SK-N-SH (cell line): ENCODE data around the gene TANK. TPM values are rescaled to one million over a fixed set of nuclear protein-coding genes. Genes with fewer than 3 reads are reported as not detected.

Source experiments
- CTCF ChIA-PET: fragments of 300-600, 350-600 bp; formaldehyde crosslinking; extraction: SDS; loops from one replicate; lab custom pipeline; 2021; lab: Yijun Ruan, JAX
- POLR2A ChIA-PET: fragments of 350-600 bp; sonication (Branson Sonifier 250); formaldehyde crosslinking; extraction: SDS; loops from one replicate; lab custom pipeline; 2020; ENCODE audit warnings: antibody characterized with exemption, inconsistent platforms; lab: Yijun Ruan, JAX
- DNase-seq: peaks from one replicate; pipeline ENCODE4 v3.0.0; 2012
- H2AFZ ChIP-seq: fragments of 200-600 bp; sonication (generic); 2 replicates; pipeline ENCODE4 v1.8.1; 2016; ENCODE audit warnings: antibody characterized with exemption, mild to moderate bottlenecking, low read depth
- H3F3A ChIP-seq: fragments of 200-600 bp; sonication (generic); replicated peaks from 2 replicates; pipeline ENCODE3; 2016; ENCODE audit warnings: antibody characterized with exemption, mild to moderate bottlenecking; ENCODE audit not compliant: insufficient read depth
- H3K27ac ChIP-seq, 2 experiments: fragments of 200-500 bp in 1 of 2; fragments of 200-600 bp in 1 of 2; sonication (Bioruptor generic) in 1 of 2; sonication (generic), shearing (Covaris generic) in 1 of 2; 2 replicates each; pipeline versions ENCODE4 v1.5.1 to v1.6.1; 2014 to 2016; ENCODE audit warnings: low read depth in 2 of 2, inconsistent platforms in 1 of 2, low read length in 1 of 2, mild to moderate bottlenecking in 1 of 2, mixed read lengths in 1 of 2
- H3K27me3 ChIP-seq: fragments of 200-600 bp; sonication (generic), shearing (Covaris generic); 2 replicates; pipeline ENCODE4 v1.6.1; 2016; ENCODE audit warnings: mixed run types; ENCODE audit not compliant: insufficient read depth
- H3K36me3 ChIP-seq, 2 experiments: fragments of 200-500 bp in 1 of 2; fragments of 200-600 bp in 1 of 2; sonication (Bioruptor generic) in 1 of 2; sonication (generic) in 1 of 2; replicated peaks in 1 of 2; 2 replicates each; pipeline versions ENCODE3 to v1.5.1; 2014 to 2016; ENCODE audit warnings: low read length in 1 of 2, mild to moderate bottlenecking in 1 of 2; ENCODE audit not compliant: insufficient read depth in 2 of 2, control insufficient read depth in 1 of 2
- H3K4me1 ChIP-seq, 2 experiments: fragments of 200-500 bp in 1 of 2; fragments of 200-600 bp in 1 of 2; sonication (Bioruptor generic) in 1 of 2; sonication (generic), shearing (Covaris generic) in 1 of 2; 2 replicates each; pipeline versions ENCODE4 v1.5.1 to v1.6.1; 2014 to 2016; ENCODE audit warnings: low read depth in 1 of 2, low read length in 1 of 2, mixed run types in 1 of 2; ENCODE audit not compliant: insufficient read depth in 2 of 2, control insufficient read depth in 1 of 2
- H3K4me2 ChIP-seq: fragments of 200-600 bp; sonication (generic), shearing (Covaris generic); 2 replicates; pipeline ENCODE4 v1.6.1; 2017; ENCODE audit warnings: mixed run types
- H3K4me3 ChIP-seq, 2 experiments: fragments of 200-500 bp in 1 of 2; fragments of 200-600 bp in 1 of 2; sonication (Bioruptor generic) in 1 of 2; sonication (generic), shearing (Covaris generic) in 1 of 2; 2 replicates each; pipeline versions ENCODE4 v1.5.1 to v1.8.1; 2014 to 2016; ENCODE audit warnings: low read depth in 2 of 2, inconsistent platforms in 1 of 2, low read length in 1 of 2, mild to moderate bottlenecking in 1 of 2, mixed read lengths in 1 of 2, moderate library complexity in 1 of 2
- H3K79me2 ChIP-seq: fragments of 200-600 bp; sonication (generic); 2 replicates; pipeline ENCODE4 v1.8.1; 2017; ENCODE audit warnings: mild to moderate bottlenecking; ENCODE audit not compliant: insufficient read depth
- H3K9ac ChIP-seq: fragments of 200-600 bp; sonication (generic); 2 replicates; pipeline ENCODE4 v1.6.1; 2017; ENCODE audit warnings: mixed run types
- H3K9me2 ChIP-seq: fragments of 200-600 bp; sonication (generic); 2 replicates; pipeline ENCODE4 v1.6.1; 2017; ENCODE audit warnings: mixed run types
- H3K9me3 ChIP-seq: fragments of 200-600 bp; sonication (generic); 2 replicates; pipeline ENCODE4 v1.6.1; 2017; ENCODE audit warnings: mixed run types, mild to moderate bottlenecking, moderate library complexity
- H4K20me1 ChIP-seq: fragments of 200-600 bp; sonication (generic); 2 replicates; pipeline ENCODE4 v1.6.1; 2017; ENCODE audit warnings: mild to moderate bottlenecking, mixed run types; ENCODE audit not compliant: insufficient read depth
- CHD2 ChIP-seq: fragments of 150-350 bp; IDR thresholded peaks from 2 replicates; pipeline ENCODE4 v1.6.1; 2018; ENCODE audit warnings: low read length; ENCODE audit not compliant: partially characterized antibody
- CTCF ChIP-seq: fragments of 200-600 bp; sonication (generic); IDR thresholded peaks from 2 replicates; pipeline ENCODE4 v1.6.1; 2017; ENCODE audit warnings: antibody characterized with exemption, mild to moderate bottlenecking, moderate library complexity
- EZH2phosphoT487 ChIP-seq: fragments of 200-600 bp; sonication (generic); IDR thresholded peaks from 2 replicates; pipeline ENCODE4 v1.6.1; 2017; ENCODE audit warnings: low read depth, mixed run types, mild to moderate bottlenecking, antibody characterized with exemption, moderate library complexity, borderline replicate concordance
- FOSL2 ChIP-seq: IDR thresholded peaks from 2 replicates; pipeline ENCODE4 v1.4.0; 2012; ENCODE audit warnings: low read depth, mild to moderate bottlenecking, moderate library complexity, borderline replicate concordance
- FOXJ3 ChIP-seq: sonication (generic); formaldehyde crosslinking; IDR thresholded peaks from 2 replicates; pipeline ENCODE4 v1.5.1; 2020; ENCODE audit warnings: mild to moderate bottlenecking, missing genetic modification reagents
- FOXM1 ChIP-seq: IDR thresholded peaks from 2 replicates; pipeline ENCODE4 v1.4.0; 2012; ENCODE audit warnings: low read depth, mild to moderate bottlenecking
- GABPA ChIP-seq: IDR thresholded peaks from 2 replicates; pipeline ENCODE4 v1.4.0; 2012; ENCODE audit warnings: low read depth, mild to moderate bottlenecking
- IRF3 ChIP-seq: fragments of 150-350 bp; IDR thresholded peaks from 2 replicates; pipeline ENCODE4 v1.6.1; 2016; ENCODE audit warnings: mild to moderate bottlenecking, low read depth, low read length
- JUND ChIP-seq: IDR thresholded peaks from 2 replicates; pipeline ENCODE4 v1.4.0; 2012
- MAX ChIP-seq: IDR thresholded peaks from 2 replicates; pipeline ENCODE4 v1.4.0; 2012; ENCODE audit warnings: low read depth
- MXI1 ChIP-seq: IDR thresholded peaks from 2 replicates; pipeline ENCODE4 v1.6.1; 2012; ENCODE audit warnings: mild to moderate bottlenecking, low read depth, low read length, improper control_type of control experiment
- NFIC ChIP-seq: IDR thresholded peaks from 2 replicates; pipeline ENCODE4 v1.4.0; 2012; ENCODE audit warnings: borderline replicate concordance
- REST ChIP-seq: IDR thresholded peaks from 2 replicates; pipeline ENCODE4 v1.6.1; 2012; ENCODE audit warnings: mild to moderate bottlenecking, low read depth, low read length, moderate library complexity
- TCF12 ChIP-seq: IDR thresholded peaks from 2 replicates; pipeline ENCODE4 v1.4.0; 2012
- YY1 ChIP-seq: IDR thresholded peaks from 2 replicates; pipeline ENCODE4 v1.4.0; 2012; ENCODE audit warnings: low read depth, mild to moderate bottlenecking
- WGBS: methylation state at CpG from one replicate; pipeline ENCODE4 v1.1.6; 2017; ENCODE audit warnings: low lambda C conversion rate; 5-methylcytosine and 5-hydroxymethylcytosine counted together
- polyA plus RNA-seq, 3 experiments: library from polyadenylated mRNA; depleted of rRNA; stranded (reverse); fragments of >200 nt; gene quantifications; 2 replicates each; pipeline ENCODE4 v1.2.3, GENCODE V29; 2012

The TANK gene
- polyA plus RNA-seq, 1 of the 3 experiments (the other 2 are of a cell fraction), result 25.7 TPM

GRCh38 chr2:161161074-161161706 is 962 bp downstream of the TANK start:
- Histone ChIP-seq H2AFZ (peak overlapping the region; percentile 71), H3K4me2 (peak overlapping the region; percentile 78), H3K36me3 (peaks cover 30 to 36% of the 10 kb centered on the region in 2 experiments), H3K27ac (peak overlapping the region; percentile 86 to 87), H3K9me2 (no peaks in the 10 kb centered on the region), H4K20me1 (no peaks in the 10 kb centered on the region), H3K4me3 (peak overlapping the region; percentile 88 to 98), H3K27me3 (no peaks in the 10 kb centered on the region), H3K9ac (peak overlapping the region; percentile 93), H3K79me2 (peaks cover 49% of the 10 kb centered on the region), H3K4me1 (peaks cover 0 to 6% of the 10 kb centered on the region in 2 experiments; a peak in 1 of 4 replicates), H3K9me3 (no peaks in the 10 kb centered on the region), H3F3A (peaks cover 8% of the 10 kb centered on the region)
- ChIA-PET CTCF (interaction anchor here (1.1 to 1.4 kb wide), 2 partner anchors 97 to 112 kb away, joined by 3 read pairs; no protein-coding TSS in a partner anchor), POLR2A (no interaction called here)
- WGBS, result 6% methylated on average over 13 of the region's 13 CpGs
- TF ChIP-seq MXI1, result no peak
- TF ChIP-seq MAX, result no peak
- TF ChIP-seq YY1, result no peak
- TF ChIP-seq CHD2, result no peak
- TF ChIP-seq TCF12, result no peak
- no peak for TF ChIP-seq NFIC
- no peak for TF ChIP-seq REST
- TF ChIP-seq FOSL2, result no peak
- TF ChIP-seq EZH2phosphoT487, result no peak
- no peak for TF ChIP-seq FOXM1
- TF ChIP-seq GABPA, result no peak
- TF ChIP-seq JUND, result no peak
- no peak for TF ChIP-seq IRF3
- no peak for TF ChIP-seq FOXJ3 (CRISPR knock-in tag)
- no peak for TF ChIP-seq CTCF
- DNase-seq, result no peak
